B cell (primary cell): ENCODE results near the gene TANC1.

Source experiments
- CTCF ChIP-seq: fragments of 200-600 bp; IDR thresholded peaks from one replicate; pipeline ENCODE4 v1.8.0; 2022; ENCODE audit warnings: antibody characterized with exemption, mild to moderate bottlenecking
- EZH2 ChIP-seq: IDR thresholded peaks from 2 replicates; pipeline ENCODE4 v1.6.1; 2012; ENCODE audit warnings: borderline replicate concordance, low read depth, mild to moderate bottlenecking, moderate library complexity, low read length; ENCODE audit not compliant: insufficient read depth, poor library complexity, severe bottlenecking

- no peak for TF ChIP-seq CTCF
- no peak for TF ChIP-seq EZH2
Measured at GRCh38 chr2:159093497-159093896, 125.1 kb downstream of the TANC1 start.
